Transverse colon (tissue), 4 donors: ENCODE results near the gene ZNF512B. TPM values are rescaled to one million over a fixed set of nuclear protein-coding genes. Genes with fewer than 3 reads are reported as not detected.
"Not testable (repeated sequence)": the region's sequence is repeated elsewhere in the genome, so short reads cannot be mapped to it uniquely, and the experiment has no call there.

Source experiments
- DNase-seq: peaks from one replicate; pipeline ENCODE4 v3.0.0-alpha.2; 2019
- H3K27ac ChIP-seq, 4 donors: fragments of 200-600 bp; sonication (generic); 2 replicates each; pipeline ENCODE4 v1.5.1; 2016 to 2018; ENCODE audit warnings: inconsistent platforms in 4 of 4
- H3K27me3 ChIP-seq: fragments of 200-600 bp; sonication (generic); 2 replicates; pipeline ENCODE4 v1.5.1; 2017; ENCODE audit warnings: inconsistent platforms
- H3K36me3 ChIP-seq, 4 donors: fragments of 200-600 bp; sonication (generic); 2 replicates each; pipeline ENCODE4 v1.5.1; 2017 to 2019; ENCODE audit warnings: inconsistent platforms in 4 of 4
- H3K4me1 ChIP-seq, 4 donors: fragments of 200-600 bp; sonication (generic); 2 replicates each; pipeline ENCODE4 v1.5.1; 2017 to 2020; ENCODE audit warnings: inconsistent platforms in 4 of 4
- H3K4me3 ChIP-seq, 4 donors: fragments of 200-600 bp; sonication (generic); 1 replicate in 1 of 4; 2 replicates in 3 of 4; pipeline versions ENCODE4 v1.5.1 to v1.6.1; 2017 to 2019; ENCODE audit warnings: inconsistent platforms in 4 of 4
- H3K9me3 ChIP-seq, 2 donors: fragments of 200-600 bp; sonication (generic); 2 replicates each; pipeline ENCODE4 v1.5.1; 2017 to 2019; ENCODE audit warnings: inconsistent platforms in 2 of 2
- EP300 ChIP-seq: sonication (generic); formaldehyde crosslinking; IDR thresholded peaks from one replicate; pipeline ENCODE4 v1.6.1; 2017; ENCODE audit warnings: antibody characterized with exemption, low read depth
- POLR2A ChIP-seq: fragments of 450-650 bp; IDR thresholded peaks from one replicate; pipeline ENCODE4 v1.6.1; 2016; ENCODE audit warnings: antibody characterized with exemption, mild to moderate bottlenecking, moderate library complexity
- POLR2AphosphoS5 ChIP-seq, 3 donors: sonication (generic); formaldehyde crosslinking; IDR thresholded peaks; one replicate each; pipeline ENCODE4 v1.6.1; 2016; ENCODE audit warnings: antibody characterized with exemption in 3 of 3
- WGBS, 2 donors: methylation state at CpG; one replicate each; pipeline ENCODE4 v1.1.5; 2018; ENCODE audit warnings: low coverage in 1 of 2; 5-methylcytosine and 5-hydroxymethylcytosine counted together
- in situ Hi-C, 4 donors: fragments of 200-750 bp; cut with MboI; loops; one replicate each; pipeline versions ENCODE4 v1.15.0 to v1.15.1; 2017; ENCODE audit warnings: low sequenced_read_pairs in 3 of 4, low pct_ligation_motif_present in 1 of 4, low pct_unique_long_range_greater_than_20kb in 1 of 4
- intact Hi-C: fragments of 100-400 bp; cut with DNase I; formaldehyde crosslinking; loops from one replicate; pipeline ENCODE4 v1.15.1; 2023; ENCODE audit warnings: low total_unique reads
- total RNA-seq, 4 donors: library from RNA; depleted of rRNA; stranded (reverse); fragments of >200 nt; gene quantifications; one replicate each; pipeline ENCODE4 v1.1.0, GENCODE V29; 2016
- TF ChIP-seq, protein P1 (sequence below), 5 experiments: fragments of 200-600 bp in 3 of 5; fragments of 450-650 bp in 2 of 5; sonication (generic) in 3 of 5; IDR thresholded peaks; 1 replicate in 2 of 5; 2 replicates in 3 of 5; pipeline ENCODE4 v1.5.1; 2016 to 2017; ENCODE audit warnings: antibody characterized with exemption in 5 of 5, inconsistent platforms in 3 of 5, mild to moderate bottlenecking in 2 of 5, moderate library complexity in 1 of 5

ZNF512B gene
- total RNA-seq, 4 donors from 2014 or later, result 1.8 to 5.2 (median 2.1) TPM

DNA sequence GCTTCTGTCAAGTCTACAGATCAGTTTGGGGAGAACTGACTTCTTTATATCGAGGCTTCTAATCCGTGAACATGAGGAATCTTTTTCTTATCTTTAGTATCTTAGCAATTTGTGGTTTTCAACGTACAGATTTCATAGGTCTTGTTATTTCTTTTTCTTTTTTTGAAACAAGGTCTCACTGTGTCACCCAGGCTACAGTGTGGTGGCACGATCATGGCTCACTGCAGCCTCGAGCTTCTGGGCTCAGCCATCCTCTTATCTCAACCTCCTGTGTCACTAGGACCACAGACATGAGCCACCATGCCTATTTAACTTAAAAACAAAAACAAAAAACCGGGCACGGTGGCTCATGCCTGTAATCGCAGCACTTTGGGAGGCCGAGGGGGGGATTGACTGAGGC is 45.5 kb downstream of the ZNF512B start:
- H3K9me3 ChIP-seq, result no peaks in the 10 kb centered on the region
- TF ChIP-seq POLR2A, result no peak
- 79 to 83% methylated on average over 7 to 9 of the region's 9 CpGs for WGBS, 2 donors
- H3K27me3 ChIP-seq, result no peaks in the 10 kb centered on the region
- in situ Hi-C loops, result no loop called here
- H3K36me3 ChIP-seq, result peaks cover 0 to 15% (median 8%) of the 10 kb centered on the region in 4 donors
- peaks cover 0 to 4% (median 0%) of the 10 kb centered on the region in 4 donors for H3K4me1 ChIP-seq
- intact Hi-C loops, result no loop called here
- H3K4me3 ChIP-seq, result no peak overlapping the region
- DNase-seq, result no peak
- no peak overlapping the region for H3K27ac ChIP-seq

DNA sequence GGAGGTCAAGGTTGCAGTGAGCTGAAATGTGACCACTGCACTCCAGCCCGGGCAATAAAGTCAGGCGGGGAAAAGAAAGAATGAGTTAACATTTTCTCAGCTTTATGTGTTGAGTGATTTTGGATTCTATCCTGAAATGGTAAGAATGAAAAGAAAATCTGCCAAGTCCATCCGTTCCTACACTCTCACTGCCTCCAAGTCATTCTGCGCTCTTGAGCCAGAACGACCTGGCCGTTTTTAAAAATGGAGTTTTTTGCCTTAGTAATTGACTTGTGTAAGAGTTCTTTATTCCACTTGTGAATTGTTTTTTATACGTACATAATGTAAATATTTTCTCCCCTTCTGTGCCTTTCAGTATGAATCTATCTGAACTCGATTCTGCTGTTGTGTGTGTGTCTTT is 46.1 kb downstream of the ZNF512B start:
- TF ChIP-seq POLR2AphosphoS5 (IDR thresholded peaks at IDR 0.05) (no peak), POLR2A (no peak), EP300 (no peak)
- TF ChIP-seq, protein P1, sequence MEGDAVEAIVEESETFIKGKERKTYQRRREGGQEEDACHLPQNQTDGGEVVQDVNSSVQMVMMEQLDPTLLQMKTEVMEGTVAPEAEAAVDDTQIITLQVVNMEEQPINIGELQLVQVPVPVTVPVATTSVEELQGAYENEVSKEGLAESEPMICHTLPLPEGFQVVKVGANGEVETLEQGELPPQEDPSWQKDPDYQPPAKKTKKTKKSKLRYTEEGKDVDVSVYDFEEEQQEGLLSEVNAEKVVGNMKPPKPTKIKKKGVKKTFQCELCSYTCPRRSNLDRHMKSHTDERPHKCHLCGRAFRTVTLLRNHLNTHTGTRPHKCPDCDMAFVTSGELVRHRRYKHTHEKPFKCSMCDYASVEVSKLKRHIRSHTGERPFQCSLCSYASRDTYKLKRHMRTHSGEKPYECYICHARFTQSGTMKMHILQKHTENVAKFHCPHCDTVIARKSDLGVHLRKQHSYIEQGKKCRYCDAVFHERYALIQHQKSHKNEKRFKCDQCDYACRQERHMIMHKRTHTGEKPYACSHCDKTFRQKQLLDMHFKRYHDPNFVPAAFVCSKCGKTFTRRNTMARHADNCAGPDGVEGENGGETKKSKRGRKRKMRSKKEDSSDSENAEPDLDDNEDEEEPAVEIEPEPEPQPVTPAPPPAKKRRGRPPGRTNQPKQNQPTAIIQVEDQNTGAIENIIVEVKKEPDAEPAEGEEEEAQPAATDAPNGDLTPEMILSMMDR (IDR thresholded peaks at IDR 0.05), result no peak
- Histone ChIP-seq H3K27me3 (no peaks in the 10 kb centered on the region), H3K36me3 (peaks cover 0 to 9% (median 3%) of the 10 kb centered on the region in 4 donors), H3K4me1 (peaks cover 0 to 4% (median 0%) of the 10 kb centered on the region in 4 donors), H3K27ac (no peak overlapping the region), H3K4me3 (no peak overlapping the region), H3K9me3 (no peaks in the 10 kb centered on the region)
- WGBS, 2 donors, result 79 to 80% methylated on average over 8 of the region's 8 CpGs
- no peak for DNase-seq
- in situ Hi-C loops (no loop called here), intact Hi-C loops (no loop called here)

DNA sequence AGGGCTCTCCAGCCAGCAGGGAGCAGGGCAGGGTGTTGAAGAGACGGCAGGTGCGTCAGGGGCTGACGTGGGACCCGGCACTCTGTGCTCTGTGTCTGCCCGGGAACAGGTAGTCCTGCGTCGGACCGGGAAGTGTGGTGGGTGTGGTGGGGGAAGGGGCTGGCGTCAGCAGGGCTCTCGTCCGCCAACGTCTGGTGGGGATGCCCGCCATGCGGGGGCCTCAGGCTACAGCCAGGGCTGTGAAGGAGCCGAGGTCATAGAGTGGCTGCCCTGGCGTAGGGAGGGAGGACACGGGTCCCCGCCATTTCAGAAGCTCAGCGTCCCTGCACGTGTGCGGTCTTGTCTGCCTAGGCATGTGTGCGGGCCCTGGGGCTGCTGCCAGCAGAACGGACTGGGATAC is 49.5 kb downstream of the ZNF512B start:
- WGBS, 2 donors, result 92% methylated on average over 23 of the region's 23 CpGs; no CpG with 5 or more reads in 1 of the 2 donors
- no peak for TF ChIP-seq EP300
- TF ChIP-seq POLR2A, result no peak
- TF ChIP-seq, protein P1 (IDR thresholded peaks at IDR 0.05), result no peak
- TF ChIP-seq POLR2AphosphoS5 (IDR thresholded peaks at IDR 0.05), result no peak
- H3K4me3 ChIP-seq, result no peak overlapping the region
- peaks cover 0 to 4% (median 0%) of the 10 kb centered on the region in 4 donors for H3K4me1 ChIP-seq
- intact Hi-C loops, result no loop called here
- in situ Hi-C loops, result no loop called here
- H3K9me3 ChIP-seq, result no peaks in the 10 kb centered on the region
- peaks cover 0 to 3% (median 0%) of the 10 kb centered on the region in 4 donors for H3K36me3 ChIP-seq
- H3K27me3 ChIP-seq, result no peaks in the 10 kb centered on the region
- DNase-seq, result no peak
- H3K27ac ChIP-seq, result no peak overlapping the region

DNA sequence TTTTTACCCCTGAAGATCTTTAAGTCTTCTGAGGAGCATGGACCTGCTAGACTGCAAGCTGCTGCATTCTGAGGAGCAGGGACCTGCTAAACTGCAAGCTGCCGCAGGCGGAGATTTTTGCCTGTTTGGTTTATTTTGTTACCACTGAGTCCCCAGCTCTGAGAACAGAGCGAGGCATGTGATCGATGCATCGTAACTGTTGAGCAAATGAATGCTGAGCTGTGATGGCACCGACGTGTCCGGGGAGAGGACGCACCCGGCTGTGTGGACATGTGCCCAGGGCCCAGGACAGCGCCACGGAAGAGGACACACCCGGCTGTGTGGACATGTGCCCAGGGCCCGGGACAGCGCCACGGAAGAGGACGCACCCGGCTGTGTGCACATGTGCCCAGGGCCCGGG is 50.6 kb downstream of the ZNF512B start:
- Histone ChIP-seq H3K9me3 (no peaks in the 10 kb centered on the region), H3K27ac (no peak overlapping the region), H3K4me1 (peaks cover 0 to 4% (median 0%) of the 10 kb centered on the region in 4 donors), H3K36me3 (peaks cover 0 to 3% (median 0%) of the 10 kb centered on the region in 4 donors), H3K27me3 (no peaks in the 10 kb centered on the region), H3K4me3 (no peak overlapping the region)
- no peak for DNase-seq
- intact Hi-C loops, result no loop called here
- 87% methylated on average over 19 of the region's 19 CpGs; no CpG with 5 or more reads in 1 of the 2 donors for WGBS, 2 donors
- TF ChIP-seq POLR2AphosphoS5 (IDR thresholded peaks at IDR 0.05) (no peak), POLR2A (no peak), EP300 (no peak)
- TF ChIP-seq, protein P1 (IDR thresholded peaks at IDR 0.05), result no peak
- in situ Hi-C loops, result no loop called here

DNA sequence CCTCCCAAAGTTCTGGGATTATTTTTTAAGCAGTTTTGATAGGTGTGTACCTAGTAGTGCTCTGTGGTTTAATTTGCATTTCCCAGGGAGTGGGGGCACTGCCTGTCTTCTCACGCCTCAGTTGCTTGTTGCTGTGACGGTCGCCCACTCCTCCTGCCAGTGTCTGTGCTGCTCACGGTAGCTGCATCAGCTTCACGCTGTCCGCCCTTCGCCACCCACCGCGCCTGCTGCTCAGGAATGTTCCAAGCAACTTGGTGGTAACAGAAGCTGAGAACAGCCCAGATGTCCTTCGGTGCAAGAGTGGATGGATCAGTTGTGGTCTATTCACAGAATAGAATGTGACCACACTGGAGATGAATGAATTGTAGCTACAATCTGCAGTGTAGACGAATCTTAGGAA is 51.9 kb downstream of the ZNF512B start:
- no peaks in the 10 kb centered on the region for H3K9me3 ChIP-seq
- H3K27ac ChIP-seq, result no peak overlapping the region
- TF ChIP-seq POLR2A, result no peak
- no peak for TF ChIP-seq EP300
- TF ChIP-seq, protein P1 (IDR thresholded peaks at IDR 0.05), result no peak
- no peak for TF ChIP-seq POLR2AphosphoS5 (IDR thresholded peaks at IDR 0.05)
- intact Hi-C loops (no loop called here), in situ Hi-C loops (no loop called here)
- no peaks in the 10 kb centered on the region for H3K27me3 ChIP-seq
- H3K4me3 ChIP-seq, result no peak overlapping the region
- H3K36me3 ChIP-seq, result peaks cover 0 to 3% (median 0%) of the 10 kb centered on the region in 4 donors
- H3K4me1 ChIP-seq, result peaks cover 0 to 2% (median 0%) of the 10 kb centered on the region in 4 donors
- WGBS, 2 donors, result 85% methylated on average over 11 of the region's 11 CpGs; no CpG with 5 or more reads in 1 of the 2 donors
- no peak for DNase-seq

DNA sequence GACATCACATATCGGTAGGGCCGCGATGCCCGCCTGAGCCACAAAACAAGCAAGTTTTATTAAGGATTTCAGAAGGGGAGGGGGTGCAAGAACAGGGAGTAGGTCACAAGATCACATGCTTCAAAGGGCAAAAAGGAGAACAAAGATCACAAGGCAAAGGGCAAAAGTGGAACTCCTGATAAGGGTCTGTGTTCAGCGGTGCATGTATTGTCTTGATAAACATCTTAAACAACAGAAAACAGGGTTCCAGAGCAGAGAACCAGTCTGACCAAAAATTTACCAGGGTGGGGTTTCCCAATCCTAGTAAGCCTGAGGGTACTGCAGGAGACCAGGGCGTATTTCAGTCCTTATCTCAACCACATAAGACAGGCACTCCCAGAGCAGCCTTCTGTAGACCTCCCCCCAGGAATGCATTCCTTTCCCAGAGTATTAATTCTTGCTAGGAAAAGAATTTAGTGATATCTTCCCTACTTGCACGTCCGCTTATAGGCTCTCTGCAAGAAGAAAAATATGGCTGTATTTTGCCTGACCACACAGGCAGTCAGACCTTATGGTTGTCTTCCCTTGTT is 53.3 kb downstream of the ZNF512B start:
- H3K27me3 ChIP-seq, H3K27ac ChIP-seq, H3K36me3 ChIP-seq, in situ Hi-C loops, H3K4me3 ChIP-seq, intact Hi-C loops, H3K9me3 ChIP-seq, DNase-seq: not testable (repeated sequence)
- H3K4me1 ChIP-seq, result peaks cover 0 to 16% (median 6%) of the 10 kb centered on the region in 4 donors
- WGBS, 2 donors, result 95 to 98% methylated on average over 7 to 8 of the region's 8 CpGs
